Measurements from ENCODE around the gene FZD1.

Gene FZD1

DNA sequence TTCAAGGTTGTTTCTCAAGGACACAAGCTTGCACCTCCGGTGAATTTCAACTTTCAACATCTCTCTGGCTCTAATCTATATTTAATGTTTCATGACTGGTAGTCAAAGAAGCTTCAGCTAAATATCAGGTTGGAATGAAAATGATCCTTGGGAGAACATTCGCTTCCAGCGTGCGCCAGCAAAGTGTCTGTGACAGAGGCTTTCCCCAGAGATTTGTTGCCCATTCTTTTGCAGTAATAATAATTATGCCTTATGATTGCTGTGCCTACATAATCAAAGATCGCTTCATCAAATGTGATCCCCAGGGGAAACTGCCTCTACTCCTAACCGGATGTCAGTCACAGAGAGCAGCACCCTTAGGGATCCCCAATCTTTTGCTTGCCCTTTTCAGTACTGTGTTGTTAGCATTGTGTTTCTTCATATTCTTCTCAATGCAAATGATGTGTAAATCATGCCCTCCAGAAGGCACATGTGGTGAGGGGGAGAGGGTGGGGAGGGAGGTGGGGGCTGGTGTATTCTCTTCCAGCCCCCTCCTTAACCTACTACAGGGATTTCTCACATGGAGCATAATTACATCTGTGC is 30.5 kb downstream of the FZD1 start:
- no peaks in the 10 kb centered on the region for H3K9me3 ChIP-seq (ENCODE audit: insufficient read depth, low read length, severe bottlenecking)
- H3K9ac ChIP-seq (ENCODE audit: low read depth, low read length) = no peak overlapping the region
- no peak overlapping the region for H2AFZ ChIP-seq (ENCODE audit: low read depth, low read length)
- H4K20me1 ChIP-seq (ENCODE audit: insufficient read depth, low read length) = no peaks in the 10 kb centered on the region
- no peaks in the 10 kb centered on the region for H3K79me2 ChIP-seq (ENCODE audit: insufficient read depth, low read length)
- no peak for ATAC-seq (ENCODE audit: insufficient read depth, low read depth)
- TF ChIP-seq EZH2 (IDR thresholded peaks at IDR 0.05; ENCODE audit: borderline replicate concordance, low read depth, low read length, severe bottlenecking) = no peak
- TF ChIP-seq, protein P1, sequence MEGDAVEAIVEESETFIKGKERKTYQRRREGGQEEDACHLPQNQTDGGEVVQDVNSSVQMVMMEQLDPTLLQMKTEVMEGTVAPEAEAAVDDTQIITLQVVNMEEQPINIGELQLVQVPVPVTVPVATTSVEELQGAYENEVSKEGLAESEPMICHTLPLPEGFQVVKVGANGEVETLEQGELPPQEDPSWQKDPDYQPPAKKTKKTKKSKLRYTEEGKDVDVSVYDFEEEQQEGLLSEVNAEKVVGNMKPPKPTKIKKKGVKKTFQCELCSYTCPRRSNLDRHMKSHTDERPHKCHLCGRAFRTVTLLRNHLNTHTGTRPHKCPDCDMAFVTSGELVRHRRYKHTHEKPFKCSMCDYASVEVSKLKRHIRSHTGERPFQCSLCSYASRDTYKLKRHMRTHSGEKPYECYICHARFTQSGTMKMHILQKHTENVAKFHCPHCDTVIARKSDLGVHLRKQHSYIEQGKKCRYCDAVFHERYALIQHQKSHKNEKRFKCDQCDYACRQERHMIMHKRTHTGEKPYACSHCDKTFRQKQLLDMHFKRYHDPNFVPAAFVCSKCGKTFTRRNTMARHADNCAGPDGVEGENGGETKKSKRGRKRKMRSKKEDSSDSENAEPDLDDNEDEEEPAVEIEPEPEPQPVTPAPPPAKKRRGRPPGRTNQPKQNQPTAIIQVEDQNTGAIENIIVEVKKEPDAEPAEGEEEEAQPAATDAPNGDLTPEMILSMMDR (IDR thresholded peaks at IDR 0.05; ENCODE audit: borderline replicate concordance, extremely low read depth, low read length, poor library complexity, severe bottlenecking) = no peak
- no peak overlapping the region for H3K27ac ChIP-seq (ENCODE audit: low read length)
- DNase-seq = no peak
- H3K36me3 ChIP-seq (ENCODE audit: insufficient read depth, low read length) = no peaks in the 10 kb centered on the region
- H3K4me2 ChIP-seq (ENCODE audit: insufficient read depth, low read length) = no peak overlapping the region
- H3K27me3 ChIP-seq (ENCODE audit: insufficient read depth, low read length, poor library complexity) = peaks cover 13% of the 10 kb centered on the region
- H3K4me1 ChIP-seq (ENCODE audit: insufficient read depth, low read length) = no peaks in the 10 kb centered on the region
- no peak overlapping the region for H3K4me3 ChIP-seq (ENCODE audit: low read depth in 1 of 2, low read length in 2 of 2)

- peaks cover 16% of the 10 kb centered on the region for H3K27me3 ChIP-seq (ENCODE audit: insufficient read depth, low read length, poor library complexity)
- H3K79me2 ChIP-seq (ENCODE audit: insufficient read depth, low read length) = no peaks in the 10 kb centered on the region
- H3K27ac ChIP-seq (ENCODE audit: low read length) = no peak overlapping the region
- ATAC-seq (ENCODE audit: insufficient read depth, low read depth) = no peak
- no peaks in the 10 kb centered on the region for H3K36me3 ChIP-seq (ENCODE audit: insufficient read depth, low read length)
- H4K20me1 ChIP-seq (ENCODE audit: insufficient read depth, low read length) = no peaks in the 10 kb centered on the region
- H3K9me3 ChIP-seq (ENCODE audit: insufficient read depth, low read length, severe bottlenecking) = no peaks in the 10 kb centered on the region
- no peak overlapping the region for H3K9ac ChIP-seq (ENCODE audit: low read depth, low read length)
- no peak overlapping the region for H2AFZ ChIP-seq (ENCODE audit: low read depth, low read length)
- no peak for TF ChIP-seq EZH2 (IDR thresholded peaks at IDR 0.05; ENCODE audit: borderline replicate concordance, low read depth, low read length, severe bottlenecking)
- TF ChIP-seq, protein P1 (IDR thresholded peaks at IDR 0.05; ENCODE audit: borderline replicate concordance, extremely low read depth, low read length, poor library complexity, severe bottlenecking) = no peak
- no peak for DNase-seq
- H3K4me3 ChIP-seq (ENCODE audit: low read depth in 1 of 2, low read length in 2 of 2) = no peak overlapping the region
- no peak overlapping the region for H3K4me2 ChIP-seq (ENCODE audit: insufficient read depth, low read length)
- H3K4me1 ChIP-seq (ENCODE audit: insufficient read depth, low read length) = no peaks in the 10 kb centered on the region
These were observed 31.3 kb downstream of the FZD1 start for GRCh38 chr7:91295576-91295975.

- Histone ChIP-seq H2AFZ (ENCODE audit: low read depth, low read length) (no peak overlapping the region), H3K27me3 (ENCODE audit: insufficient read depth, low read length, poor library complexity) (peaks cover 16% of the 10 kb centered on the region), H3K9ac (ENCODE audit: low read depth, low read length) (no peak overlapping the region), H3K4me2 (ENCODE audit: insufficient read depth, low read length) (no peak overlapping the region), H3K4me3 (ENCODE audit: low read depth in 1 of 2, low read length in 2 of 2) (no peak overlapping the region), H3K4me1 (ENCODE audit: insufficient read depth, low read length) (no peaks in the 10 kb centered on the region), H3K9me3 (ENCODE audit: insufficient read depth, low read length, severe bottlenecking) (no peaks in the 10 kb centered on the region), H3K36me3 (ENCODE audit: insufficient read depth, low read length) (no peaks in the 10 kb centered on the region), H3K79me2 (ENCODE audit: insufficient read depth, low read length) (no peaks in the 10 kb centered on the region), H3K27ac (ENCODE audit: low read length) (no peak overlapping the region), H4K20me1 (ENCODE audit: insufficient read depth, low read length) (no peaks in the 10 kb centered on the region)
- no peak for ATAC-seq (ENCODE audit: insufficient read depth, low read depth)
- DNase-seq = no peak
- TF ChIP-seq EZH2 (IDR thresholded peaks at IDR 0.05; ENCODE audit: borderline replicate concordance, low read depth, low read length, severe bottlenecking) = no peak
These were observed 33.7 kb downstream of the FZD1 start for GRCh38 chr7:91297939-91298338.

- peaks cover 13% of the 10 kb centered on the region for H3K27me3 ChIP-seq (ENCODE audit: insufficient read depth, low read length, poor library complexity)
- DNase-seq (no peak), ATAC-seq (ENCODE audit: insufficient read depth, low read depth) (no peak)
- no peaks in the 10 kb centered on the region for H3K79me2 ChIP-seq (ENCODE audit: insufficient read depth, low read length)
- H3K4me1 ChIP-seq (ENCODE audit: insufficient read depth, low read length) = no peaks in the 10 kb centered on the region
- H3K9me3 ChIP-seq (ENCODE audit: insufficient read depth, low read length, severe bottlenecking) = no peaks in the 10 kb centered on the region
- H3K36me3 ChIP-seq (ENCODE audit: insufficient read depth, low read length) = no peaks in the 10 kb centered on the region
- no peak overlapping the region for H2AFZ ChIP-seq (ENCODE audit: low read depth, low read length)
- no peak overlapping the region for H3K9ac ChIP-seq (ENCODE audit: low read depth, low read length)
- no peak for TF ChIP-seq EZH2 (IDR thresholded peaks at IDR 0.05; ENCODE audit: borderline replicate concordance, low read depth, low read length, severe bottlenecking)
- TF ChIP-seq, protein P1 (IDR thresholded peaks at IDR 0.05; ENCODE audit: borderline replicate concordance, extremely low read depth, low read length, poor library complexity, severe bottlenecking) = no peak
- no peak overlapping the region for H3K4me3 ChIP-seq (ENCODE audit: low read depth in 1 of 2, low read length in 2 of 2)
- H3K27ac ChIP-seq (ENCODE audit: low read length) = no peak overlapping the region
- H4K20me1 ChIP-seq (ENCODE audit: insufficient read depth, low read length) = no peaks in the 10 kb centered on the region
- H3K4me2 ChIP-seq (ENCODE audit: insufficient read depth, low read length) = no peak overlapping the region
These were observed 35.9 kb downstream of the FZD1 start for GRCh38 chr7:91299952-91300775.
